22Rv1 (cell line): ENCODE measurements around the gene MED4.

Experiments used
- H3K27ac ChIP-seq: fragments of 450-650 bp; 2 replicates; pipeline ENCODE4 v1.5.1; 2017
- CTCF ChIP-seq: fragments of 450-650 bp; IDR thresholded peaks from 2 replicates; pipeline ENCODE4 v1.5.1; 2017; ENCODE audit warnings: mild to moderate bottlenecking
- ZFX ChIP-seq: fragments of 450-650 bp; IDR thresholded peaks from 2 replicates; pipeline ENCODE4 v1.6.1; 2017; ENCODE audit warnings: antibody characterized with exemption, borderline replicate concordance

The MED4 gene

DNA sequence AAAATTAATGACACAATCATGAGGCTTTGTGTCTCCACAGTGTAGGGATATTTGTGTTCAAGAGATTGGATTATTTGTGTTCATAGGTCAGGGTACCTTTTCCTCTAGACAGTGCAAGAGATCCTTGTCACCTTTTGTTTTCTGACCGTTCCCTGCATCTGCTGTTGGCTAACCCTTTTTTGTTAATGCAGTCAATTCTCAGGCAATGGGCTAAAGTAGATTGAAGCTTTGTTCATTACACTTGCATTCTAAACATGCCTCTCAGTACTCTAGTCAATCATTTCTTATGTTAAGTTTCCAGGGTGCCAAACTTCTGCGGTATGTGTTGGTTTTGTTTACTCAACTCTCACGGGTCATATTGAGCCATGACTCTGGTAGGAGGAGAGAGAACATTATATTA lies 1.8 kb upstream of the MED4 start:
- no peak for TF ChIP-seq ZFX
- no peak for TF ChIP-seq CTCF
- no peak overlapping the region for H3K27ac ChIP-seq

DNA sequence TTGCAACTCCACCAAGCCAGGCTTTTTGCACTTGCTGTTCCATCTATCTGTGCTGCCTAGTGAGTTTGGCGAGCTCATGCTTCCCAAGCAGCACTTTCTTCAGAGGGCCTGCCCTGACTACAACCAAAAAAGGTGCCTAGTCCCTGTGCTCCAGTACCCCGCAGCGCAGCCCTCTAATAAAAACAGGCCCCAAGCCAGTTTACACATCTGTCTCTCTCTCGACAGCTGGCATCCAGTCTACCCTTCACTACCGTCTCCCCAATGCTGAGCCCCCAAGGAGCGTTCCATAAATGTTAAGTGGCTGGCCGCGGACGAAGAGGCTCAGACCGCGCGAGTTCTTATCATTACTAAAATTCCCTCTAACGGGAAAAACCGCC lies 512 bp downstream of the MED4 start:
- H3K27ac ChIP-seq: peak overlapping the region; percentile 57
- TF ChIP-seq ZFX: no peak
- no peak for TF ChIP-seq CTCF

- no peak overlapping the region for H3K27ac ChIP-seq
- TF ChIP-seq ZFX: no peak
- TF ChIP-seq CTCF: no peak
Measured at GRCh38 chr13:48093588-48093987, 1.3 kb downstream of the MED4 start.

DNA sequence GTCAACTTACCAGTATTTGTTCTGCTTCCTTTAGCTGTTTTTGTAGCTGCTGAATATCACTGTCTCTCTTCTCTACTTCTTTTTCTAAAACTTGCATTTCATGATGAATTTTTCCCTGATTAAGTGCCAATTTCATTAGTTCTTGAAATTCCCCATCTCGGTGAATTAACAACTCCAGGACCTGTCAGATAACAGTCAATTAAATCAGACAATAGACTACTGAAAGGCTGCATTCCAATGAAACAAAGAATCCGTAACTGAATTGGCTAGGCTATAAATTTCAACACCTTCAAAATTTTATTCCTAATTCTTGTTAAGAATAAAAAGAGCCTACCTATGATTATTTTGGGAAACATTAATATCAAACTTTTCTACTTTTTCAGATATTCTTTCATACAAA lies 8.6 kb downstream of the MED4 start:
- TF ChIP-seq ZFX (no peak), CTCF (no peak)
- H3K27ac ChIP-seq: no peak overlapping the region

- TF ChIP-seq ZFX: no peak
- no peak for TF ChIP-seq CTCF
- H3K27ac ChIP-seq: no peak overlapping the region
Measured at GRCh38 chr13:48081739-48082138, 13.2 kb downstream of the MED4 start.

- TF ChIP-seq ZFX: no peak
- TF ChIP-seq CTCF: peak; percentile 31
- no peak overlapping the region for H3K27ac ChIP-seq
Measured at GRCh38 chr13:48078251-48078656, 16.6 kb downstream of the MED4 start.

GRCh38 chr13:48074006-48074405 lies 20.9 kb downstream of the MED4 start:
- no peak overlapping the region for H3K27ac ChIP-seq
- no peak for TF ChIP-seq ZFX
- no peak for TF ChIP-seq CTCF
